ENCODE results near the gene IL10RA.
"Not testable (repeated sequence)": the region's sequence is repeated elsewhere in the genome, so short reads cannot be mapped to it uniquely, and the experiment has no call there.

Gene IL10RA

GRCh38 chr11:117985953-117986887 lies at the start of gene IL10RA:
TSS of gene IL10RA (plus strand) at chr11:117986394. CDS start at chr11:117986468, 74 bp downstream.
- DNase-seq: peak; percentile 95

GRCh38 chr11:117936973-117937372 lies 49.2 kb upstream of the IL10RA start:
- no peak for DNase-seq

- no peak for DNase-seq
Measured at GRCh38 chr11:117940736-117941135, 45.5 kb upstream of the IL10RA start.

- no peak for DNase-seq
Measured at GRCh38 chr11:117941163-117941707, 45.0 kb upstream of the IL10RA start.

- no peak for DNase-seq
Measured at GRCh38 chr11:117941976-117942654, 44.1 kb upstream of the IL10RA start.

- no peak for DNase-seq
Measured at GRCh38 chr11:117944554-117944953, 41.6 kb upstream of the IL10RA start.

GRCh38 chr11:117945047-117945810 lies 41.0 kb upstream of the IL10RA start:
- no peak for DNase-seq

- DNase-seq: no peak
Measured at GRCh38 chr11:117946156-117946841, 39.9 kb upstream of the IL10RA start.

- peak; percentile 76 for DNase-seq
Measured at GRCh38 chr11:117946842-117947526, 39.2 kb upstream of the IL10RA start.

- DNase-seq: not testable (repeated sequence)
Measured at GRCh38 chr11:117947751-117948150, 38.4 kb upstream of the IL10RA start.

GRCh38 chr11:117948466-117948865 lies 37.7 kb upstream of the IL10RA start:
- not testable (repeated sequence) for DNase-seq

- DNase-seq: no peak
Measured at GRCh38 chr11:117949062-117949461, 37.1 kb upstream of the IL10RA start.

GRCh38 chr11:117950301-117950700 lies 35.9 kb upstream of the IL10RA start:
- DNase-seq: peak; percentile 23

- DNase-seq: no peak
Measured at GRCh38 chr11:117950993-117951961, 34.9 kb upstream of the IL10RA start.

- no peak for DNase-seq
Measured at GRCh38 chr11:117953024-117953671, 33.0 kb upstream of the IL10RA start.

GRCh38 chr11:117958949-117959348 lies 27.2 kb upstream of the IL10RA start:
- DNase-seq: no peak

- no peak for DNase-seq
Measured at GRCh38 chr11:117959438-117960149, 26.6 kb upstream of the IL10RA start.

GRCh38 chr11:117960406-117960805 lies 25.8 kb upstream of the IL10RA start:
- no peak for DNase-seq

GRCh38 chr11:117961896-117962295 lies 24.3 kb upstream of the IL10RA start:
- DNase-seq: no peak

Measured in NCI-H526 treated with DMSO at 0.1 percent for 48 hours (cell line).